ENCODE results near the gene EZR. TPM values are rescaled to one million over a fixed set of nuclear protein-coding genes. Genes with fewer than 3 reads are reported as not detected.

Gene EZR
- total RNA-seq, 2 experiments from 2014 or later: 268 to 415 TPM

- Histone ChIP-seq H3K36me3 (ENCODE audit: insufficient read depth, low read length) (no peaks in the 10 kb centered on the region; the same call in 1 of the 2 replicates), H3K4me1 (ENCODE audit: insufficient read depth, low read length, poor library complexity, severe bottlenecking) (peaks cover 4% of the 10 kb centered on the region), H3K27ac (ENCODE audit: low read depth, low read length, poor library complexity, severe bottlenecking) (no peak overlapping the region), H4K20me1 (ENCODE audit: insufficient read depth, low read length) (no peaks in the 10 kb centered on the region), H3K9me3 (ENCODE audit: low read length) (no peaks in the 10 kb centered on the region), H3K79me2 (ENCODE audit: insufficient read depth, low read depth, low read length) (no peaks in the 10 kb centered on the region), H2AFZ (ENCODE audit: low read length) (no peak overlapping the region), H3K4me3 (ENCODE audit: low read depth, low read length, poor library complexity, severe bottlenecking) (no peak overlapping the region), H3K4me2 (ENCODE audit: low read length) (no peak overlapping the region), H3K9me2 (ENCODE audit: insufficient read depth, low read length) (no peaks in the 10 kb centered on the region)
- CTCF ChIA-PET (ENCODE audit: unreplicated experiment): no interaction called here
- POLR2A ChIA-PET: interaction anchor here (0.6 to 8.3 kb wide), 3 partner anchors 12 to 154 kb away, joined by 4 to 50 read pairs (median 5); no protein-coding TSS in a partner anchor
- TF ChIP-seq CTCF (conservative IDR thresholded peaks at IDR 0.05; ENCODE audit: low read length) (no peak), EZH2phosphoT487 (IDR thresholded peaks at IDR 0.05; ENCODE audit: borderline replicate concordance, low read depth, low read length) (no peak)
- no peak for DNase-seq (ENCODE audit: low spot score)
- no TSS peak for BruUV-seq (replicated peaks)
- intact Hi-C loops (cut with micrococcal nuclease; ENCODE audit: unreplicated experiment): no loop called here
These were observed 18.8 kb upstream of the EZR start for GRCh38 chr6:158837684-158838625.

GRCh38 chr6:158836625-158837311 is 17.6 kb upstream of the EZR start:
- Histone ChIP-seq H3K9me3 (ENCODE audit: low read length) (no peaks in the 10 kb centered on the region), H3K79me2 (ENCODE audit: insufficient read depth, low read depth, low read length) (no peaks in the 10 kb centered on the region), H4K20me1 (ENCODE audit: insufficient read depth, low read length) (no peaks in the 10 kb centered on the region), H3K4me2 (ENCODE audit: low read length) (no peak overlapping the region), H3K36me3 (ENCODE audit: insufficient read depth, low read length) (no peaks in the 10 kb centered on the region; the same call in 1 of the 2 replicates), H3K27ac (ENCODE audit: low read depth, low read length, poor library complexity, severe bottlenecking) (no peak overlapping the region), H3K9me2 (ENCODE audit: insufficient read depth, low read length) (no peaks in the 10 kb centered on the region), H3K4me3 (ENCODE audit: low read depth, low read length, poor library complexity, severe bottlenecking) (no peak overlapping the region), H2AFZ (ENCODE audit: low read length) (no peak overlapping the region), H3K4me1 (ENCODE audit: insufficient read depth, low read length, poor library complexity, severe bottlenecking) (peaks cover 4% of the 10 kb centered on the region)
- intact Hi-C loops (cut with micrococcal nuclease; ENCODE audit: unreplicated experiment): no loop called here
- no peak for DNase-seq (ENCODE audit: low spot score)
- ChIA-PET CTCF (ENCODE audit: unreplicated experiment) (no interaction called here), POLR2A (interaction anchor here (0.6 kb wide), 1 partner anchor 155 kb away, joined by 5 read pairs; no protein-coding TSS in a partner anchor)
- no peak for TF ChIP-seq CTCF (conservative IDR thresholded peaks at IDR 0.05; ENCODE audit: low read length)
- no peak for TF ChIP-seq EZH2phosphoT487 (IDR thresholded peaks at IDR 0.05; ENCODE audit: borderline replicate concordance, low read depth, low read length)
- no TSS peak for BruUV-seq (replicated peaks)

Data from OCI-LY7 (cell line).